NCI-H2029 (cell line): ENCODE results near the gene SORCS2.

Experiments
- DNase-seq: peaks from one replicate; lab custom pipeline; 2025; lab: John Stamatoyannopoulos, UW

Gene SORCS2

DNA sequence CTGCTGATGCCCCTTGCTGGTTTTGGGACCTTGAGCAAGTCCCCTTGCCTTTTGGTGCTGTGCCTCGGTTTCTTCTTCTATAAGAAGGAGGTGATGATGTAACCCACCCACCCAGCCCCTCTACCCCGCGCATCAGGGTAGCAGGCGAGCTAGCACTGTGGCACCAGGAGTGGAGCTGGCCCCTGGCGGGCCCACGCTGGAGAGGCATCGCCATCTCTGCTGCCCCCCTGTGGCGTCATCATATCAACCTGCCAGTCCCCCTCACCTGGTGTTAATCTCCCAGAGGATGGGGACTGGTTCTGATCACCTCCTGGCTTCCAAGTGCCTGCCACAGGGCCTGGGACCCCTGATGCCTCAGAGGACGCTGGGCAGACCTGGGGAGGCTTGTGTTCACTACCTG is 6.3 kb upstream of the SORCS2 start:
- DNase-seq = peak; percentile 17

DNA sequence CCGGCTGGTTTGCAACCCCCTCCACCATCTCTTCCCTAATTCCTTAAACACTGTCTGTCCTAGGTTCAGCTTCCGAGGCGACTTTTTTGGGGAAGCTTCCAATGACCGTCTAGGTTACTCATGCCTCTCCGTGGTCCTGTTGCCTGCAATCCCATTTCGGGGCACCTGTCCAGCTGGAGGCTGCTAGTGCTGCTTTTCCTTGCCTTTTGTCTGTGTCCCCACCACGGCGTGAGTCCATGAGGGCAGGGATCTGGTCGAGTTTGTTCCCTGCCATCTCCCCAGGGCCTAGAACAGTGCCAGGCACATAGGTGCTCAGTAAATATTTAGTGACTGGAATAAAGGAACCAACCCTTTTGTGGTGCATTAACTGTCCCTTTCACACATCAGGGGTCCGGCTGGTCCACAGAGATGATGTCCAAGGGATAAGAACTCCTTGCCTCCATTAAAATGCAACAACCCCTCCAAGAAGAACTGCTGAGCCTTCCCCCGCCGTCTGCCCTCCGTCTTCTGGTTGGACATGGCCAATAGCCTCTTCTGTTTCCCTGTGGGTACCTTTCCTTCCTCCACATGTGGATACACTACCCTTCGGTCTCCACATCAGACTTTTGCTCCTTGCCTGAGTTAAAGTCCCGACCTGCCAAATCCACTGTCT is 5.7 kb upstream of the SORCS2 start:
- no peak for DNase-seq

DNA sequence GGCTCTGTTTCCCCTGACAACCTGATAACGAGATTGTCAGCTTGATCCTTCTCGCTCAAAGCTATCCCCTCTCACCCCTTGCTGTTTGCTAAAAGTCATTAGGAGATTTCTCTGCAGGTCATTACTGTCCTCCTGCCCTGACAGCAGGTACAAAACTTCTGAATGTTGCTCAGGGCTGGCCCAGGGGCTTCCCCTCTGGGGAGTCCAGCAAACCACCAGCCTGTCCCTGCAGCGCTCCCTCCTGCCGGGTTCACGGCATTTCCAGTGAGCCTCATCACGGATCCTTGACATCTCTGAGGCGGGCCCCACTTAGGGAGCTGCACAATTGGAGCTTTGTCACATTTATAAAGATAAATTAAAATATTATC is 5.2 kb upstream of the SORCS2 start:
- no peak for DNase-seq

DNA sequence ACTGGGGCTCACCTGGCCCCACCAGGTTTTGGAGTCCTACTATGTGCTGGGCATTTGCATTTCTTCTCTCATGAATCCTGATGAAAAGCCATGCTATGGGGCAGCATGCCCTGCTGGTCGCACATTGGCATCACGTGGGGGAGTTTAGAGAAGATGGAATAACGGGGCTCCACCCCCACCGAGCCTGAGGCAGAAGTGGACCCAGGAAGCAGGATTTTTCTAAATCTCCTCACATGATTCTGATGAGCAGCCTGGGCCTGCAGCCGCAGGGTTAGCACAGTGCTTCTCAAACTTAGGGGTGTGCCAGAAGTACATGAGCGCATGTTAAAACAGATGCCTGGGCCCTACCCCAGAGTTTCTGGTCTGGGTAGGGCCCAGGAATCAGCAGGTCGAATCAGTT is 4.6 kb upstream of the SORCS2 start:
- no peak for DNase-seq

DNA sequence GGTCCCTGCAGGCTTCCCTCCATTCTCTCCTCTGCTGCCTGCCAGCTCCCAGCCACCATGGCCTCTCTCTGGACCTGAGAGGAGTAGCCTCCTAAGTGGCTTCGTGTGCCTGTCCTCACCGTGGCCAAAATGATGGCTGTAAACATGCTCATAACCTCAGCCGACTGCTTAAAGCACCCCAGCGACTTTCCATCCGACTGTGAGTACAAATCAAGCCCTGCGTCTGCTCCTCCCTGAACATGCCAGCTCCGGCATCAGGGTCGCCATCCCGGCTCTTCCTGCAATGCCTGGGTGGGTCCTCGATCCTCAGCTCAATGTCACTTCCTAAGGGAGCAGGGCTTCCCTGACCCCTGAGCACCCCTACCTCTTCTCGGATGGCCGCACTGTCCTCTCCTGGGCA is 3.3 kb upstream of the SORCS2 start:
- DNase-seq = no peak

DNA sequence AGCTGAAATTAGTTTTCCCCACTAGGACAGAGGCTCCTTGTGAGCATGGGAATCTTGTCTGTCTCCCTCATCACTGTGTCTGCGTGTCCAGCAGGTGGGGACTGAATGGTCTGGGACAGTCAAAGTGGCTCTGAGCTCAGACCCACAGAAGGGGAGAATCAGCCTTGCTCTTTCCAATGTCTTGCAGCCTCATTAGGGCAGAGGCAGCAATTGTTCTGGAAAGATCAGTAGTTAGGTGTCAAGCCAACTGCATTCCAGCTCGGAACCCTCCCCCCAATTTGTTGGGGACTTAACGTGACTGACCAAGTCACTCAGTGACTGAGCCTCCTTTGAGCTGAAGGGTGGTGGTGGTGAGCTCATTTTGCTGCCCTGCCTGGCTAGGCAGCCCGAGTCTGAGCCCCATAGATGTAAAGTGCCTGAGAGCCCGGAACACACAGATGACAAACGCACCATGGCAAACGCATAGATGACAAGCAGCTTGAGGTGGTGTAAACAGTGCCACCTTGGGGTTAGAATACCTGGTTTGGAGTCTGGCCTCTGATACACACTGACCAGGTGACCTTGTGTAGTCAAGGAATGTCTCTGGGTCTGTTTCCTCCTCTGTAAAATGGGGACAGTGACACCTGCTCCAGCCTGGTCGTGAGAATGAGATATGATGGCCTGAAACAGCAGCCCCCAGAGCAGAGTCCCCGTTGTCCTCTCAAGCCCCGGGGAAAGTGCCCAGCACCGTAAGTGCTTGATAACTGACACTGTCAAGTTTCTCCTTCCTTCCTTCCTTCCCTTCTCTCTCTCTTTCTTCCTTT is 2.7 kb upstream of the SORCS2 start:
- DNase-seq = no peak

DNA sequence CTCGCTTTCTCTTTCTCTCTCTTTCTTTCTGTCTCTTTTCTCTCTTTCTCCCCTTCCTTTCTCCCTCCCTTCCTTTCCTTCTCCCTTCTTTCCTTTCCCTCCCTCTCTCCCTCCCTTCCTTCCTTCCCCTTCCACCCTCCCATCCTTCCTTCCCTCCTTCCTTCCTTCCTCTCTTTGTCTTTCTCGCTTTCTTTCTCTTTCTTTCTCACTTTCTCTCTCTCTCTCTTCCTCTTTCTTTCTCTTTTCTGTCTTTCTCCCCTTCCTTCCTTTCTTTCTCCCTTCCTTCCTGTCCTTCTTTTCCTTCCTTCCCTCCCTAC is 2.1 kb upstream of the SORCS2 start:
- DNase-seq = no peak

DNA sequence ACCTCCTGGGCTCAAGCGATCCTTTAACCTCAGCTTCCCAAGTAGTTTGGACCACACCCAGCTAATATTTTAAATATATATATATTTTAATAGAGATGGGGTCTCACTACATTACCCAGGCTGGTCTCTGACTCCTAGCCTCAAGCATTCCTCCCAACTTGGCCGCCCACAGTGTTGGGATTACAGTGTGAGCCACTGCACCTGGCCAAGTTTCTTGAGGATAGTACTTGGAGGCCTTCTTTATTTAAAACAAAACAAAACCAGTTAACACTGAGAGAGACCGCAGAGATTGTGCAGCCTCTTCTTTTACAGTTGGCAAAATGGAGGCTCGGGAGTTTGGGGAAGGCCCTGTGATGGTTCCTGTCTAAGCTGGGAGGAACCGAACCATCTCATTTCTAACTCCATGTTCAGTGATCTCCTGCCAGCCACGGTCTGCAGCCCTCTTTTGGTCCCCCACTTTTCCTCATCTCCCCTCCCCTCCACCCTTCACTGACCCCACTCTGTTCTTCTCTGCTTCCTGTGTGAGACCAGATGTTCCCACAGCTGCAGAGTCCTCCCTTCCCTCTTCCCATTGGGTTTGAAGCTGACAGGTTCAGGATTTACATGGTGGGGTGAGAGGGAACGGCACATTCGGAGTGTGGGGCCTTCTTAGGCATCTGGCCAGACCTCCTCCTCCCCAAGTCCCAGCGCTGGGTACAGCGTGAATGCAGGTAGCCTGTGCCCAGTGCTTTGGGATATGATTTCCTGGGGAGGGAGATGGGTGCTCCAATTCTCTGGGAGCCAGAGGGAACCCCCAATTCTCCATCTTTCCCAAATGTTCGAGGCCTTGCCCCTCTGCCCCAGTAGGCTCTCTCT is 1.4 kb upstream of the SORCS2 start:
- no peak for DNase-seq

DNA sequence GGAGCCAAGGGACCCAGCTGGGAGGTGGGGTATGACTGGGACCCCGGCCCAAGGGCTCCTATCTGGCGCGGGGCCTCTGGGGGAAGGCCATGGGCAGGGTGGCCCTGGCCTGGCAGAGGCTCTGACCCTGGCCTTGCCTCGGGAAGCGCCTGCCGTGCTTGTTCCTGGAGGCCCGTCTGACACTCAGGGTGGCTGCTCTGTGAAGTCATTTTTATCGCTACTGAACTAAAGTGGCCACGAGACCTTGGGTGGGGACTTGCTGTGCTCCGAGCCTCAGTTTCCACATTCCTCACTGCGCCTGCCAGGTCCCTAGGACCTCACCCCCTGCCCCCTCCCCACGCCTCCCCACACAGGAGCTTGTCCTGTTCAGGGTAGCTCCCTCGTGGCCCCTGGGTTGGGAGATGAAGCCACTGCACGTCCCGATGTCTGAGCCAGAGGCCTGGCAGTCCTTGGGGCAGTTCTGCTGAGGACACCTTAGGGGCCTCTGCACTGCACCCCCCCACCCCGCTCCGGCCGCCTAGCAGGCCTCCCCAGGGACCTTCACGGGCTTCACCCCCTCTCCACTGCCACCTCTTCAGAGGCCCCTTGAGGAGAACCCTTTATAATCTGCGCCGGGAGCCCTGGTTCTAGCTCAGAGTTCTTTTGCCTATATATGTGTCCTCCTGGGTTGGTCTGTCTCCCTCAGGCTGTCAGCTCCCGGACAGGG is 639 bp upstream of the SORCS2 start:
- DNase-seq = no peak

DNA sequence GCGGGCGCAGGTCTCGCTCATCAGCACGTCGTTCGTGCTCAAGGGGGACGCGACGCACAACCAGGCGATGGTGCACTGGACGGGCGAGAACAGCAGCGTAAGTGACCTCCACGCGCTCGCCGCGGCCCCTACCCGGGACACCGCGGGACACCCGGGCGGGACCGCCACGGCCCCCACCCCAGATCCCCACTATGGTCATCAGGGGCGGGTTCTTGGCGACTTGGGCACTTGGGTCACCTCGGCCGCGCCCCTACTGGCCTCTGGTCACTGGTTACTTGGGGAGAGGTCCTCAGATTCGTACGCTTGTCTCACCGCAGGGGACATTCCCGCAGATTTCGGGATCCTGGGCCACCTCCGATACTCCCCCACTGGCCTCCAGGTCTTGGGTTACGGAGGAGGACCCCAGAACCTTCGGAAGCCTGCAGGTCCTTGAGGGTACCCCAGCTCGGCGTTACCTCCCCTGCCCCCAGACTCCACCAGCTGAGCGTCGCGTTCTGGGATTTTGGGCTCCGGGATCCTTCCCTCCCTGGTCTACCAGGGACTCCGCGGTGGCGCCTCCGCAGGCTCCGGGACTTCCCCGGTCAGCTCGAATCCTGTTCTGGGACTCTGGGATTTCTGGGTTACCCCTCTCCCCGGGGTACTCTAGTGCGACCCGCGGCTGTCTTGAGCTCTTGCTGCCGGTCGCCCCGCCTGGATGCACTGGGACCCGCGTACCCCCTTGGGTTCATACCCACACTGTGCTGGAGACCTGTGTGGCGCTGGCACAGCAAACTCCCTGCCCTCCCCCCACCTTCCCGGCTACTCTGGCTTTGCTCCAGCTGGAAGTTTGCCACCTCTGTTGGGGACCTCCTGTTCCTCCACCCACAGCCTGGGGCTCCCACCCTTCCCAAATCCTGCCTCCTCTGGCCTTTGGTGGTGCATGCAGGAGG is 956 bp downstream of the SORCS2 start:
- no peak for DNase-seq

DNA sequence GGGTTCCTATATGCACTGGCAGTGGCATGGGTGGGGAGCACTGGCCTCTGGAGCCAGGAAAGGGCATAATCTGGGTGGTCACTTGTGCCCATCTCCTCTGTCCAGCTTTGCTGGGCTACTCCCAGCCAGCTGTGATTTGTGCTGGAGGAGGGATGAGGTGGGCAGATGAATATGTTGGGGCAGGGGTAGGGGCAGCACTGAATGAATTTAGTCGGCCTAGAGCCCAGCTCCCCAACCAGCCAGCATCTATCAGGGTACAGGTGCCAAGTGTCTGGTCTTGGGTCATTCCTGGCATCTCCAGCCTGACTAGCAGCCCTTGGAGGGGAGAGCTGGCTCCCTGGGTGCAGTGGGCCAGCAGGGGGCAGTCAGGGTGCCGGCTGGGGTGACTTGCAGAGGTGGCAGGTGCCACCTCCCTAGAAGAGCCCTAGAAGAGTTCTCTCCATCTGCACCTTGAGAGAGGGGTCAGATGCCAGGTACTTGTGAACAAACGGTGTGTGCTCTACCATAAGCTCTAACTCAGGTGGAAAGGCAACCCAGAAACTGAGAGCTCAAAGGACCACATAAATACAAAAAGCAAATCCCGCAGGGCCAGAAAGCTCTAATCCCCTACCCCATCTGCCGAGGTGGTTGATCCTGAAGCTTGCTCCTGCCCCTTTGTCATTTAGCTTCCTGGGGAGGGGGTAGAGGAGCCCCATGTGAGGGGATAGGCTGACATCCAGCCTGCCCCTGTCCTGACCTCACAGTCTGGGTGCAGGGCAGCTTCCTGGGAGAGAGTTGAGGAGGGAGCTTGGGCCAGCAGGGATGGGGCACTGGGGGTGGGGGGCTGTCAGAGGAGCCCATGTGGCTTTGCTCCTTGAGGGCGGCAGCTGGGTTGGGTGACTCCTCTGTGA is 2.2 kb downstream of the SORCS2 start:
- peak; percentile 54 for DNase-seq

DNA sequence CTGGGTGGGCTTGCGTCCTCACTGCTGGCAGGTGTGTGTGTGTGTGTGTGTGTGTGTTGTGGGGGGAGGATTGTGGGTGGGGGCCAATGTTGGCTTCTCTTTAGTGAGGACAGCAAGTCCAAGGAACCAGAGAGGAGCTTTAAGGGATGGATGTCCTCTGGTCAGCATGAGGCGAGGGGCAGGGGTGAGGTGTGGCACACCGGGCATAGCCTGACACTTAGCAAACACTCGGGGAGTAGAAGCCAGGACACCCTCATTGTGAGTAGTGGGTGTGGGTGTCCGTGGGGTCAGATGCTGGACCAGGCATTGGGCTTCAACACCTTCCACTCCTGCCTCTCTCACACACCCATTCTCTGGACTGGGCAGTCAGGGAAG is 2.8 kb downstream of the SORCS2 start:
- DNase-seq = no peak

DNA sequence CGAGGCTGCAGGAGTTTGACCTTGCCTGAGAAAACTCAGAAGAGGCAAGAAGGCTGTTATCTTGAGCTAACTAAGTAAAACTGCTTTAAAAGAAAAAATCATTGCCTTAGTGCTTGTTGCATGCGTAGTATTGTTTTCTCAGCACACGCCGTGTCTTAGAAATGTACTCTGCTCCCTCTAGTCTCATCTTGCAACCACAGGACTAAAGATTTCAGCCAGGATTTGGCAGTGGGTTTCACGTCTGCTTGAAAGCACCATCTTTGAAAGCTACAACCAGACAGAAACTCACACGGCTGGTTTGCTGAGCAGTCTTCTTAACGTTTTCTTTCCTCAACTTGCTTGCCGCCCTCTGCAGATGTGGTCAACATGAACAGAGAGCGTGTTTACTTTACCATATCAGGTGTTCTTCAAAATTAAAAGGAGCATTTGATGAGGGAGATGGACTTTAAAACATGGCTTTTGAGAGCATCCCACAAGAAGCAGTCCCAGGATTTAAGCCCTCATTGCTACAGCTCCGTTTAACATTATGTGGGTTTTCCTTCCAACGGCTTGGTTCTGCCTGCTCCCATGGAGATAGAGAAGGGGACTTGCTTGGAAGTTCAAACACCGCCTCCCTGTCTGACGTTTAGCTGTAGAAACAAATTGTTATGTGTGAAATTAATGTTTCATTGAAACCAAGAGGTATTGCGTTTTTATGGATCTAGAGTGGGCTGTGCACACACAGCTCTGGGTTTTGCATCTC is 3.4 kb downstream of the SORCS2 start:
- DNase-seq = no peak

DNA sequence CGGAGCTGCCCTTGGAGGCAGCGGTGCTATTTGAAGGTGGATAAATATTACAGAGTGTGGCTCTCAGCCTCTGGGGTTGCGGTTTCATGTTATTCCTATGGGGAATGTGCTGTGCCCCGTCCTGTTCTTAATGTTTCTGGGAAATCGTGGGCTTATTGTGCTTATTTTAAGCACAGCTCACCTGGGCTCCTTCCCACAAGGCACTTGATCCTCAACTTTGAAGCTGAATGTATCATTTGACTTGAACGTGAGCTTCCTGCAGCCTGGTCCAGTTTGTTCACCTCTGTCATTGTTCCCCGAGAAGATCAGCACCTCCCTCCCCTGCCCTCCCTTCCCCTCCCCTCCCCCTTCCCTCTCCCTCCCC is 3.9 kb downstream of the SORCS2 start:
- no peak for DNase-seq

DNA sequence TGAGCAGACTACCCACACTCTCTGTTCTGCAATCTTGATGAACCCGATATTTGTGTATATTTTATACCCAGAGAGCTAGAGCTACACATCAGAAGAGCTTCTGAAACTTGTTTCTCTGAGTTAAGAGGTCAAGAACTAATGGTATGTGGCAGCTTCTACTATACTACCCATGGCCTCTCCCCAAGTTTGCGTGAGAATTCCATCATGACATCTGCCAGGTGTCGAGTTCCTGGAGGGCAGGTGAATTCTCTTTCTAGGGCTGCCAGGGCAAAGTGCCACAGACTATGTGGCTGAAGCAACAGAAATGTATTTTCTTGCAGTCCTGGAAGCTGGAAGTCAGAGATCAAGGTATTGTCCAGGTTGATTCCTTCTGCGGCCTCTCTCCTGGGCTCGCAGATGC is 4.4 kb downstream of the SORCS2 start:
- DNase-seq = no peak

DNA sequence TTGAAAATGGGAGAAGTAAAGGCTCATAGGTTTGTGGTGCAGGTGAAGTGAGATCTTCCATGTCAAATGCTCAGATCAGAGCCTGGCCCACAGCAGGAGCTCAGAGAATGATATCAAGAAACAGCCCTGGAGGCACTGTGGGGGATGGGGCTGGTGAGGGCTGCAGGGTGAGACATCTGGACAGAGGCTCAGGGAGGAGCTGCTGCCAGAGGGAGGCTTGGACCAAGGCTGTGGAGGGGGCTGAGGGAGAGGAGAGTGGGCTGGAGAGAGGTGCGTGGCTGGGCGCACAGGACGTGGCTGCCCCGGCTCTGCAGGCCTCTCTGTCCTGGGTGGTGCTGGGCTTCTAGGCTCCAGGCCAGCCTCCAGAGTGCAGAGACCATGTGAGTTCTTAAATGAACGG is 5.6 kb downstream of the SORCS2 start:
- no peak for DNase-seq

DNA sequence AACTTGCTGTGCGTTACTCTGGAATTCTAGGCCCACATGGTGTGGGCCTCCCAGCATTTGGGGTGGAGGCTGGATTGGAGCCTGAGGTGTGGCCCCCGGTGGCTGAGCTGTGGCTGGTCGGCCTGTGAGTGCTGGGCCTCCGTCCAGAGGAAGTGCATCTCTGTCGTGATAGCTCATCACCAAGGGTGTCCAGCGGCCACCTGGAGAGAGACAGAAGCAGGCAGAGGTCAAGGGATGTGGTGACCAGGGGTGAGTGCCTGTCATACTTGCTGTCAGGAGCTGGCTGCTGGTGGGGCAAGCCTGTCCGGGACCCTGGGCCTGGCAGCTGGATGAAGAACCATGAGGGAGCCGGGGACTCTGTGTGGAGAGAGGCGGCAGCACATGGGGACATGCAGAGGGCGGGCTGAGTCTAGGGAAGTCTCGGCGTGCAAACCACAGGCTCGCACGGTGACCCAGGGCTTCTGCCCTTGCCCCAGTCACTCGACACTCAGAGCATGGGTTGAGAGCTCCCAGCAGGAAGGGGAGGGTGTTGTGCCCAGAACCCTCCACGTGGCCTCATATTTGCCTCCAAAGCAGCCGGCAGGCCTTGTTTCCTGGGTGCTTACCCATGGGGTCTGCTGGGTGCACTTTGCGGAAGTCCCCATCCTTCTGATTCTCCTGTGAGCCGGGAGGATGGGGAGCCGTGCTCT is 6.2 kb downstream of the SORCS2 start:
- no peak for DNase-seq

DNA sequence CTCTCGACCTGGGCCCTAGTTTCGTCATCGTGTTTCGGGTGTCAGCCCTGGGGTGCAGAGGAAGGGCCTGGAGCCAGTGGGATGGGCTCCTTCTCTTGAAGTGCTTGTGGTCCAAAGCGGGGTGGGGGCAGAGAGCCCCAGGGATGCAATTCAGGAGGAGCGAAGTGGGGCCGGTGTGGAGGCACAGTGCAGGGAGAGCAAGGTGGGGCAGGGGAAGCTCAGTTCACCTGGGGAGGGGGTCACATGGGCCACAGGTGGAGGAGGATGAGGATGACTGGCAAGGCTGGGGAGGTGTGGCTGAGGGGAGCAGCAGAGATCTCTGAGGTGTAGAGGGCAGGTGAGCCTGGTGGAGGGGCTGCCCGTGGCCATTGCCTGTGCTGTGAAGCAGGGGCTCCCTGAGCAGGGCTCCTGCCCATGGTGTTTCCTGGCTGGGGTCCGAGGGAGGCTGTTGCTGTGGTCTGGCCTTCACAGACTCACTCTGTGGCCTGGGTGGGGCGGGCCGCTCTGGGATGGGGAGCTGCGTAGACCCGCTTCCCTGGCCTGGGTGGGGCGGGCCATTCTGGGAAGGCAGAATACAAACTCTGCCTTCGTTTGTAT is 6.9 kb downstream of the SORCS2 start:
- no peak for DNase-seq
